NCI-H446 (cell line): ENCODE data around the gene CDKAL1.

Source experiments
- DNase-seq, 2 experiments: peaks; one replicate each; lab custom pipeline; 2025; lab: John Stamatoyannopoulos, UW

Gene CDKAL1

GRCh38 chr6:21258665-21259064, 724.4 kb downstream of the CDKAL1 start:
- DNase-seq, result no peak

GRCh38 chr6:21259660-21260059, 725.4 kb downstream of the CDKAL1 start:
- DNase-seq, result no peak

DNA sequence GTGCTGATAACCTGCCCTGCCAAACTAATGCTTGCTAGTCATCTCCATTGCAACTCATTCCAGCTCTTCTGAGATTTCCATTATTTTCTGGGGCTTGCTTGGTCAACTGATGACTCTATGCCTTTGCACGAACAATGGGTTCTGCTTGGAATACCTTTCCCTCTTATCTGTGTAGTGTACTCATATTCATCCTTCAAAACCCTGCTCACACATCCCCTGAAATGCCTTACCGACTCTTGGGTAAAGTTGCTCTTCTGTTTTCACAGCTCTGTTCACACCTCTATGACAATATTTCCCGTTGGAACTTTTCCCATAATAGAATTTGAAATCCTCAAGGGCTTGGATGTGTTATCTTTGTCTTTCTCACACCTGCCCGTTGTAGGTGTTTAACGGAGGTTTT, 728.2 kb downstream of the CDKAL1 start:
- no peak for DNase-seq

GRCh38 chr6:21263531-21264287, 729.5 kb downstream of the CDKAL1 start:
- DNase-seq, result no peak

DNA sequence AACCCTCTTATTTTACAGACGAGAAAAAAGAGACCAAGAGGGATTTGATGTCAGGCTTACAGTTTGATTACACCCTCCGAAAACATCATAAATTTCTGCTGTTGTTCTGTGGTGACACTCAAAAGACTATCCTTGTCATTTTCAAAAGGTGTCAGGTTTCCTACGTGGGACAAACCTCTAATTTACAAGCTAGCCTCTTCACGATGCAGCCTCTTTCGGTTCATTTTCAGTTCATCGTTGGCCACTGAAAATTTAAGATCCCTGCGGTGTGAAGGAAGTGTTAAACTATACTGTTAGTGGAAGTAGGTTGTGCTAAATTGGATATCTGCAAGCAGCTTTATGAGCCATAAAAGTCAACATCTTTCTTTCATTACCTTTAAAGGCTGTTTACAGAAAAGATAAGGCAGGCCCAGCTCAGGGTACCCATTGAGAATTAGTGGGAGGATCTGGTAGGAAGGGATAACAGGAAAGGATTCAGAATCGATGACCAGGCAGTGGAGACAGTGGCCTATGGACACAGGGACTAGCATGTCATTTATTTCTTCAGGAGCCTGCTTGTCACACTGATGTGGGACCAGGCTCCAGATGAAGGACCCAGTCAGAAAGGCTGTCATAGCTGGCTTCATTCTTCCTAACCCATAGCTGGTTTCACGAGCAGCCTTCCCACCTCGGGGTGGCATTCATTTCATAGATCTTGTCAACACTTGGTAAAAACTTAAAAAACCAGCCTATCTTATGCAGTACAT, 730.2 kb downstream of the CDKAL1 start:
- DNase-seq, result no peak

DNA sequence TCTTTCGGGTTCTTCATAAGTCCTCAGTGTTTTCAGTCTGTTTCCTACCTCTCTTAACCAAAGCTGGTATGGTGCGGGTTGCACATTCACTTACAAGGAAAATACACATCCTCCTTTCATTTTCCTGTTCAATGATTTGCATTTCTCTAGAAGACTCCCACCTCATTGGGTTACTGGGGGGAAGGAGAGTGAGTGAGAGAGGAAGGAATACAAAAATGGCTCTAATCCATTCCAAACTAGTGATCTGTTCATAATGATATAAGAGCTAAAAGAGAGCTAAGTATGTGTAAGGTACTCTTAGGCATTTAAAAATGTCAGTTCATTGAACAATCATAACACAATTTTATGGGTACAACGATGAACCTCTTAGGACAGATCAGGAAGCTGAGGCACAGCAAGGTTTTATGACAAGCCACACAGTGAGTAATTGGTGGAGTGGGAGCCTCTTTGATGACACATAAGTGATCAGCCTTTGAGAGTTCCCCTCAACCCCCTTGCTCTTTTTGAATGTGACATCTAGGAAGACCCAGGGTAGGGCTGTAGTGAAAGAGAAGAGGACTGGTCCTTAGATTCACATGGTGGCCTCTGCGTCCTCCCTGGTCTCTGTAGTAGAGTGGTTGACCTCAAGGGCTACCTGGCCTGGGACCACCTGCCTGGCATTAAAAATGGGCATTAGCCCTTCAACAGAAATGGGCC, 730.9 kb downstream of the CDKAL1 start:
- no peak for DNase-seq

- no peak for DNase-seq
Measured at GRCh38 chr6:21265730-21266044, 731.4 kb downstream of the CDKAL1 start.

GRCh38 chr6:21270636-21271201, 736.5 kb downstream of the CDKAL1 start:
- DNase-seq, result no peak

DNA sequence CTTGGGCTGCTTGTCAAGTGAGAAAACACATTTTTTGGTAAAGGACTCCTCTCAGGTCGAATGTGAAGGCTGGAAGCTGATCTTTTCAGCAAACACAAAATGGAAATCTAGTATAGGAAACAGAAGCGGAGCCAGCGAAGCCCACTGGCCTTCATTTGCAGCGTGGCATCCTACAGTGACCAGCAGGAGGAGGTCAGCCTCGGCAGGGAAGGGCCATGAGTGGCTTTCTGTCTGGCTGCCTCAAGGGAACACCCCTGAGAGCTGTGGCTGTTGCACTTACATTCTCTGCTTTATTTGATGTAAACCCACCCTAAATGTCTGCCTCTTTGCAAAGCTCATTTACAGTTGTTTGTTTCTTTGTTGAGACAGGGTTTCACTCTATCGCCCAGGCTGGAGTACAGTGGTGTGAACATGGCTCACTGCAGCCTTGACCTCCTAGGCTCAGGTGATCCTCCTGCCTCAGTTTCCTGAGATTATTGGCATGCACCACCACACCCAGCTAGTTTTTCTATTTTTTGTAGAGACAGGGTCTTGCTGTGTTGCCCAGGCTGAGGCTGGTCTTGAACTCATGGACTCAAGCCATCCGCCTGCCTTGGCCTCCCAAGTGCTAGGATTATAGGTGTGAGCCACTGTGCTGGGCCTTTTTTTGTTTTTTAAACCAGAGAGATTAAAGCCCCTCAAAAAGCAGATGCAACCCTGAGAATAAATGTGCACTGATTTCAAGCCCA, 737.3 kb downstream of the CDKAL1 start:
- DNase-seq, result no peak

DNA sequence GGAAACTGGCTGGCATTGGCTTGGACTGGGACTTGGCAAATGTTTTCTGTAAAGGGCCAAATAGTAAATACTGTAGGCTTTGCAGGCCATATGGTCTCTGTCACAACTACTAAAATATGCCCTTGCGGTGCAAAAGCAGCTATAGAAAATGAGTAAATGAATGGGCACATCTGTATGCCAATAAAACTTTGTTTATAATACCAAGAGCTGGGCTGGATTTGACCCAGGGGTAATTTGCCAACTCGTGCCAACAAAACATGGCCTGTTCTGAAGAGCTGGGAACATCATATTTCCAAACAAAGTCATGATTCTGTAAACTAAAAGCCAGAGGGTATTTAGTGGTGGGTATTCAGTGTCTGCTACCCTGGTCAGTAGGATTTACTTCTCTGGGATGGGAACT, 739.2 kb downstream of the CDKAL1 start:
- peak in 1 of 2 experiments; percentile 29 for DNase-seq

GRCh38 chr6:21274851-21275250, 740.6 kb downstream of the CDKAL1 start:
- DNase-seq, result no peak

DNA sequence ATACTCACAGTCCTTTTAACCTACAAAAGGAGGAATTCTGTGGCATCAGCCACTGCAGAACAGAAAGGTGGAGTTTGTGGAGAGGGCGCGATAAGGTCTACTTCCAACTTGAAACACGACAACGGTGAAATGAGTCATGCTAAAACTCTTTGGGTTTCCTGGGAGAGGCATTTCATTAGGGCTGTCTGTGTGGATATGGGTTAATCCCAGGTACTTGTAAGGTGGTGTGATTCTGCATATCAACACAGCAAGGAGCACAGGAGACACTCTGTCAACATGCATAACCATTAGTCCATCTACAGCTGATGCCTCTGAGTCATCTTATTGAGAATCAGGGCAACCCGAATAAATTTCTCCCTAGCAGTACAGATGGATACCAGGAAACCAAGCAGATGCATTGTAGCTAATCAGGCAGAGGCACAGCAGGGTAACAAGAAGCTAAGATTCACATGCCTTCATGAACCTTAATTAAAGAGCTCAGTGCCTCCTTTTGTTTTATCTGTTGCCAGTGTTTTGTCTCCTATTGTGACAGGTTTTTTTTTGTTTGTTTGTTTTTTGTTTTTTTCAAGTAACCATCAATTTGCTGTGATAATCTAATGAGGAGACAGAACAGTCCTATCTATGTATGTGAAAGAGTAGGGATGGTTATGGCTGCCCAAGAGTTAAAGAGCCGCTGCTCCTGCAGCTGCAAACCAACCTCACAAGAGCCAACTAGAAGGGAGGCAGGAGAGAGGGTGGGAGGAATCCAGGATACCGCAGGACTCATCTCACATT, 743.5 kb downstream of the CDKAL1 start:
- no peak for DNase-seq

DNA sequence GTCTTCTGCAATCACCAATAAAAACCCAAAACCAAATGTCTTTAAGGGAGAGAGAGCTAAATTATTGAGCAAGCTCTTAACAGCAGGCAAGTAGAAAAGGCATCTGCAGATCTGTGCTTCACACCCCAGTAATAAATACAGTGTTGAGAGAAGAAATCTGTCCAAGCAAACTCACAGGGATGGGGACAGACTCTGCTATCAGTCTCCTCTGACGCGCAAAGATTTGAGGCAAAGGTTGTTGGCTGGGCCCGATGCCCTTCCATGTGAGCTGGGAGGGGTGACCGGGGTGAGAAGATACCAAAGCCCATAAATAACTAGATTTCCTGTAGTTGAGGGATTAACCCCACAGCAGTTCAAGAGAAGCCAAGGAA, 744.1 kb downstream of the CDKAL1 start:
- no peak for DNase-seq

DNA sequence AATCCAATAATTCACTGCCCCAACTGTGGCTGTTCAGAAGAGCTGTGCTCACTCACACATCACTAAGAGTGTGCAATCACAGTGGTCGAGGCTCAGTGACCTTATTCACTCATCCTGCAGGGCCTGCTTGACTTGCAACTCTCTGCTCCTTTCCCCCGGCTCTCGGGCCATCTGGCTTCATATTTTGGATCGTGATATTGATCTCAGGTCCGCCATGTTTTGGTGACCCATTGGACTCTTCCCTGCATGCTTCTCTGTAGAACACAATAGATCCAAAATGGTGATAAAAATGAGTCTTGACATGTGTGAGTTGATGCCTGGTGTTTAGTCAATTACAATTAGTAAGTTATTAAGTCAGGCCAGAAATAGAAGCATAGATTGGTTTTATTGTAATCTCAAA, 745.4 kb downstream of the CDKAL1 start:
- no peak for DNase-seq

DNA sequence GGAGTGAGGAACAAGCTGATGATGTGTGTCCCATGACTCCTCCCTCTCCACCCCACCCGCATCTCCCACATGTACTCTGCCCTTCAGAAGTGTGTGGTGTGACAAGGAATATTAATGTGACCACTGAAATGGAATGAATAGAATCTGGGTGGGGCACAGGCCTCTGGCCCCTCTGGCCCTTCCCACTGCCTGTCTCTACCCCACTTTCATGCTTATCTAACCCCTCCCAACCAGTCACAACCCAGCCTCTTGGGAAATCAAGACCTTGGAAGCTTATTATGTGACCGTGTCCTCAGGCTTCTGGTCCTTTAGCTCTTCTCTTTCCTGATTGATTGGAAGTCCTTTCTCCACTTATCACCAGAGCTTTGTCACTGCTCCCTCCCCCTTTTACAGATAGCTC, 747.1 kb downstream of the CDKAL1 start:
- no peak for DNase-seq
